ENCODE data around the gene RRP15. TPM values are rescaled to one million over a fixed set of nuclear protein-coding genes. Genes with fewer than 3 reads are reported as not detected.

The RRP15 gene
- total RNA-seq, 1 donor = 7.8 TPM

DNA sequence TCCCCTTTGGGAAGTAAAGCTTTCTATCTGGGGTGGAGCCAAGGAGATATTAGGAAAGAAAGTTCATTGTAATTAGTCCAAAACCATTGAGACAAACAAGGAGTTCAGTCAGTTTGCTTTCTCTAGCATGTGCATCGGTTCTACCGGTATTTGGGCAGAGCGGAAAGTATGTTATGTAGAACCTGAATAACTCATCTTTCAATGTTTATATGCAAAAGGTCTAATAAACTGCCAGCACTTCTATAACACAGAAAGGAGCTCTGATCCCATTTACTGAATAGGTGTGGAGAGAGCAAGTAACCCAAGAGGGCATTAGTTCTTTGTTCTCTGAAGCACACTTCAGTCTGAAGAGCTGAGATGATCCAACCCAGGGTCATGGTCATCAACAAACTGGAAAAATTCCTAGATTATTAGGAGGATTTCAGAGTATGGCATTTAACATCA, 63.6 kb downstream of the RRP15 start:
- peak overlapping the region; percentile 81 for H3K4me3 ChIP-seq (ENCODE audit: low read depth, low read length)
- DNase-seq (ENCODE audit: low read depth) = no peak
- TF ChIP-seq CTCF (IDR thresholded peaks at IDR 0.05; ENCODE audit: insufficient read depth, low read depth, low read length) = no peak

- no peak for TF ChIP-seq CTCF (IDR thresholded peaks at IDR 0.05; ENCODE audit: insufficient read depth, low read depth, low read length)
- no peak for DNase-seq (ENCODE audit: low read depth)
- peak overlapping the region; percentile 81 for H3K4me3 ChIP-seq (ENCODE audit: low read depth, low read length)
Measured at GRCh38 chr1:218349348-218350034, 64.4 kb downstream of the RRP15 start.

DNA sequence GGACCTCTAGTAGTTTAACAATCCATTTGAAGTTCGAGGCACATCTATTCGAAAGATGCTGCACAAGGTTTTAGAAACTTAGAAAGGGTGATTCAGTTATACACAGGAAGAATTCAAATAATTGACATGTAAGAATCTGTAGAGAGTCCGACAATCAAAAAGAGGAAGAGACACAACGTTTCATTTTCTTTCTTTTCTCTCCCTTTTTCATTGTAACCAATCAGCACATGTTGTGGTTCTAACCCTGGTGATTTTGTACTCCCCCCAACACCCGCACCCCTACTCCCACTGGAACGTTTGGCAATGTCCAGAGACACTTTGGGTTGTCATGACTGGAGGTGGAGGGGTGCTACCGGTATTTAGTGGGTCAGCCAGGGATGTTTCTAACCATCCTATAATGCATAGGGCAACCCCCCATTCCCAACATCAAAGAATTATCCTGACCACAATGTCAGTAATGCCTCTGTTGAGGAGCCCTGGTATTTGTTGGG, 65.0 kb downstream of the RRP15 start:
- H3K4me3 ChIP-seq (ENCODE audit: low read depth, low read length) = peak overlapping the region; percentile 27
- DNase-seq (ENCODE audit: low read depth) = no peak
- TF ChIP-seq CTCF (IDR thresholded peaks at IDR 0.05; ENCODE audit: insufficient read depth, low read depth, low read length) = no peak

- peak overlapping the region; percentile 43 for H3K4me3 ChIP-seq (ENCODE audit: low read depth, low read length)
- no peak for TF ChIP-seq CTCF (IDR thresholded peaks at IDR 0.05; ENCODE audit: insufficient read depth, low read depth, low read length)
- peak; percentile 77 for DNase-seq (ENCODE audit: low read depth)
Measured at GRCh38 chr1:218350801-218351266, 65.7 kb downstream of the RRP15 start.

DNA sequence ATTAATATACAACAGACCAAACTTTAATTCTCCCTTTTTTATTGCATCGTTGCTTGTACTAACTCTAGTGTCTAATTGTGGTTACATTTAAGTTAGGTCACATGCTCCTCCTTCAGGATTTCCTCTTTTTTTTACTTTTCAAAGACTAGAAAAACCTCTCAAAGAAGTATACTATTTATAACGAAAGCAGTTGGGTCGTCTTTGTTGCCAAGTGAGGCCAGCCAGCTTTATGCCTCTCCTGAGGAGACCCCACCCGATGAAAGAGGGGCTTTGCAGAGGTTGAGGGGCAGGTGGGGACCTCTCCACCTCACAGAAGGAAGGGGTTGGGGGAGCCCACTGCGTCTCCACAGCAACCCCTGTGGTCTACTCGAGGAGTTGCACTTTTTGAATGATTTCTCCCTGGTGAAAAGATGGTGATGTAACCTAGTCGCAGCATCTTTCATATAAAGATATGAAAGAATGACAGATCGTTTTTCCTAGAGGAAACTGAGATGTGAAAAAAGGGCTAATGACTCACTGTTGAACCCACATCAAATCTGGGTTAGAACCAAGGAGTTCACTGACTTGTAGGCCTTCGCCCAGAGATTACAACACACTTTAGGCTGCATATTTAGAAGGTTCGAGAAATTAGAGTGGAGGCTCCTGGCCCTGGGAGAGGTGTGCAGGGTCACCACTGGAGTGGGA, 66.4 kb downstream of the RRP15 start:
- peak; percentile 74 for DNase-seq (ENCODE audit: low read depth)

DNA sequence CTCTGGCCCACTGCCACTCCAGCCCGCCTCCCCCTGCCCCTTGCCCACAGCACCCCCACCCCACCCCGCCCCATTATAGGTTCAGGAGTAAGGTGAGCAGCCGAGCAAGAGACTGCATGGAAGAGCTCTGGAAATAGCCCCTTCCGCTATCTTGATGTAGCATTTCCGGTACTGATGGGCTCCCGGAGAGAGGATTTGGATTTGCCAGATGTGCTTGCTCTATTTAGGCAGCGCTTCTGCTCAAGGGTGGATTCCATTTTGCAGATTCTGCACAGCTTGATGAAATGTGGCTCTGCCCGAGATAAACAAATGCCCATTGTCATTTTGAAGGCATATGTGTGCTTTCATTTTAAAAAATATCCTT, 67.0 kb downstream of the RRP15 start:
- no peak for TF ChIP-seq CTCF (IDR thresholded peaks at IDR 0.05; ENCODE audit: insufficient read depth, low read depth, low read length)
- no peak overlapping the region for H3K4me3 ChIP-seq (ENCODE audit: low read depth, low read length)
- no peak for DNase-seq (ENCODE audit: low read depth)

More for the DNA sequence above, 66.4 kb downstream of the RRP15 start:
- peak overlapping the region; percentile 43 for H3K4me3 ChIP-seq (ENCODE audit: low read depth, low read length)
- peak; percentile 60 for TF ChIP-seq CTCF (IDR thresholded peaks at IDR 0.05; ENCODE audit: insufficient read depth, low read depth, low read length)
